A549 (cell line): ENCODE measurements around the gene SMIM44. TPM values are rescaled to one million over a fixed set of nuclear protein-coding genes. Genes with fewer than 3 reads are reported as not detected.
A peak's percentile ranks its signal among the peaks of the same experiment; 100 is the strongest.

Experiments used
- ATAC-seq, 2 experiments: fragments of 200-7000 bp in 1 of 2; fragments of >200 bp in 1 of 2; cut with Nextera tagmentation in 1 of 2; cut with Tn5 transposase in 1 of 2; 3 replicates each; pipeline versions ENCODE4 v1.8.0 to v1.9.1; 2018 to 2020; ENCODE audit warnings: mild to moderate bottlenecking in 1 of 2, moderate library complexity in 1 of 2
- CTCF ChIA-PET: fragments of 300-600 bp; sonication (Branson Sonifier 250); formaldehyde crosslinking; extraction: SDS; loops from one replicate; lab custom pipeline; 2021; ENCODE audit warnings: antibody characterized with exemption, inconsistent platforms; lab: Yijun Ruan, JAX
- POLR2A ChIA-PET: fragments of 350-600 bp; formaldehyde crosslinking; extraction: SDS; loops from one replicate; lab custom pipeline; 2021; ENCODE audit warnings: antibody characterized with exemption, inconsistent platforms; lab: Yijun Ruan, JAX
- DNase-seq, 2 experiments: peaks; one replicate each; pipeline versions ENCODE4 v3.0.0 to v3.0.0-alpha.2; 2011 to 2016; ENCODE audit warnings: low read depth in 1 of 2, low spot score in 1 of 2
- FAIRE-seq: peaks from 2 replicates; lab custom pipeline; 2011; peaks lifted over from hg19 to GRCh38; lab: Jason Lieb, UNC
- H3K27ac ChIP-seq, 2 experiments: fragments of >200 bp; sonication (Bioruptor Twin); formaldehyde crosslinking; 3 replicates each; pipeline ENCODE4 v1.5.1; 2016 to 2017
- H3K4me1 ChIP-seq: fragments of >200 bp; sonication (Bioruptor Twin); formaldehyde crosslinking; 3 replicates; pipeline ENCODE4 v1.6.1; 2016
- H3K4me2 ChIP-seq: fragments of >200 bp; sonication (Bioruptor Twin); formaldehyde crosslinking; 3 replicates; pipeline ENCODE4 v1.6.1; 2016
- H3K4me3 ChIP-seq: fragments of >200 bp; sonication (Bioruptor Twin); formaldehyde crosslinking; 3 replicates; pipeline ENCODE4 v1.5.1; 2016
- H3K9me3 ChIP-seq: fragments of >200 bp; sonication (Bioruptor Twin); formaldehyde crosslinking; 3 replicates; pipeline ENCODE4 v1.6.1; 2016
- CEBPB ChIP-seq, 2 experiments: fragments of >200 bp in 1 of 2; sonication (Bioruptor Twin) in 1 of 2; formaldehyde crosslinking in 1 of 2; IDR thresholded peaks; 2 replicates each; pipeline ENCODE4 v1.6.1; 2012 to 2016
- EP300 ChIP-seq, 2 experiments: fragments of >200 bp; sonication (Bioruptor Twin); formaldehyde crosslinking; IDR thresholded peaks; 2 replicates in 1 of 2; 3 replicates in 1 of 2; pipeline ENCODE4 v1.6.1; 2016 to 2017
- ESRRA ChIP-seq: fragments of 150-350 bp; IDR thresholded peaks from 2 replicates; pipeline ENCODE4 v1.6.1; 2014; ENCODE audit warnings: mild to moderate bottlenecking, low read length, borderline replicate concordance
- FOXS1 ChIP-seq: fragments of 250-450 bp; sonication (Bioruptor Pico); IDR thresholded peaks from 2 replicates; pipeline ENCODE4 v1.5.0; 2020; ENCODE audit warnings: mild to moderate bottlenecking, moderate library complexity
- HES2 ChIP-seq: fragments of >200 bp; sonication (Bioruptor Twin); formaldehyde crosslinking; IDR thresholded peaks from 2 replicates; pipeline ENCODE4 v1.6.1; 2016
- HOXA7 ChIP-seq: fragments of 250-450 bp; sonication (Bioruptor Pico); IDR thresholded peaks from 2 replicates; pipeline ENCODE4 v1.5.0; 2020; ENCODE audit warnings: mild to moderate bottlenecking, moderate library complexity
- KDM1A ChIP-seq: fragments of 200-600 bp; sonication (generic); IDR thresholded peaks from 2 replicates; pipeline ENCODE4 v1.6.1; 2016; ENCODE audit warnings: low read depth, mild to moderate bottlenecking
- KDM5A ChIP-seq: fragments of 200-600 bp; sonication (generic); IDR thresholded peaks from 2 replicates; pipeline ENCODE4 v1.6.1; 2016; ENCODE audit warnings: antibody characterized with exemption, mild to moderate bottlenecking
- MAFK ChIP-seq: fragments of 450-650 bp; IDR thresholded peaks from 2 replicates; pipeline ENCODE4 v1.6.1; 2014; ENCODE audit not compliant: partially characterized antibody
- MYC ChIP-seq: IDR thresholded peaks from 2 replicates; pipeline ENCODE4 v1.6.1; 2012; ENCODE audit warnings: mild to moderate bottlenecking, inconsistent platforms, low read length, improper control_type of control experiment, borderline replicate concordance
- NPAS2 ChIP-seq: fragments of 250-450 bp; sonication (Bioruptor Pico); IDR thresholded peaks from 2 replicates; pipeline ENCODE4 v1.8.0; 2022; ENCODE audit warnings: mild to moderate bottlenecking, moderate library complexity, borderline replicate concordance
- POLR2AphosphoS2 ChIP-seq: conservative IDR thresholded peaks from 2 replicates; pipeline ENCODE4 v1.6.1; 2012; ENCODE audit warnings: low read length, improper control_type of control experiment, inconsistent platforms
- RCOR1 ChIP-seq: fragments of 150-350 bp; IDR thresholded peaks from 2 replicates; pipeline ENCODE4 v1.6.1; 2014; ENCODE audit warnings: antibody characterized with exemption, low read length, low read depth
- RFX5 ChIP-seq: fragments of 450-650 bp; IDR thresholded peaks from 2 replicates; pipeline ENCODE4 v1.7.1; 2014; ENCODE audit warnings: antibody characterized with exemption, mild to moderate bottlenecking, moderate library complexity
- SMC3 ChIP-seq: fragments of >200 bp; sonication (Bioruptor Twin); formaldehyde crosslinking; IDR thresholded peaks from 3 replicates; pipeline ENCODE4 v1.6.1; 2018; ENCODE audit warnings: inconsistent platforms
- SREBF2 ChIP-seq: fragments of 450-650 bp; IDR thresholded peaks from 2 replicates; pipeline ENCODE4 v1.6.1; 2014; ENCODE audit warnings: mild to moderate bottlenecking, moderate library complexity
- ZFP36 ChIP-seq: fragments of 450-650 bp; IDR thresholded peaks from 2 replicates; pipeline ENCODE4 v1.6.1; 2014; ENCODE audit warnings: borderline replicate concordance; ENCODE audit not compliant: partially characterized antibody
- WGBS: methylation state at CpG from one replicate; pipeline ENCODE4 v1.1.6; 2017; ENCODE audit errors: missing lambda C conversion rate; 5-methylcytosine and 5-hydroxymethylcytosine counted together
- polyA plus RNA-seq, 4 experiments: library from polyadenylated mRNA; depleted of rRNA in 3 of 4; stranded (reverse); fragments of >200 nt; fragmentation: RNase III in 1 of 4; extraction: RNeasy Plus Mini Kit Qiagen cat#74134 plus additional on column Dnase treatment in 1 of 4; gene quantifications; 2 replicates in 3 of 4; 3 replicates in 1 of 4; pipeline ENCODE4 v1.2.3, GENCODE V29; 2011 to 2017

The SMIM44 gene
- polyA plus RNA-seq, 2 of the 4 experiments (the other 2 are of a cell fraction): not detected

DNA sequence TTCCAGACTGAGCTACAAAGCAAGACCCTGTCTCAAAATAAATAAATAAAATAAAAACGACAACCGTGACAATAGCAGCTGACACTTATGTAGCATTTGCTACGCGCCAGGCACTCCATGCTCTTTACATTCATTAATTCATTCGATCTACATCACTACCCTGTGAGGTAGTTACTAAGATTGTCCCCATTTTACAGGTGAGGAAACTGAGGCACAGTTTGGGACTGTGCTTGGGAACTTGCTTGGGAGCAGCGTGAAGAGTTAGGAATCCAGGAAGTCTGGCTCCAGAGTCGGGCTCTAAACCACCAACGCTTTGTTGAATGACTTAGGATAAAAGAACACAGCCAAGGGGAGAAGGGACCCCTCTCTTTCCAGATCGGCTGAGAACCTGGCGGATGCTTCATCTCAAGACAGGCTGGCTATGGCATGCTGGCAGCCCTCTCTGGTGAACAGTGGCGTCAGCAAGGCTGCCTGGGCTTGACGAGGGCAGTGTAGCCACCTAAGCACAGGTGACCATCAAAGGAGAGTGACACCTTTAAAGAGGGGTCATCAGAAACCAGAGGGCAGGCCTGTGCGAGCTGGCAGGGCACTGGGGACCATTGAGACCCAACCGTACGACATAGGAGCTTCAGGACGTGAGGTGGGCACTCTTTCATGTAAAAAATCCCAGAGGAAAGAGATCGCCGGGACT lies 16.6 kb upstream of the SMIM44 start:
- FAIRE-seq: no peak
- TF ChIP-seq KDM1A: 0 out of 2 replicates have a peak, but pooled peaks have one; percentile 46
- no peak for TF ChIP-seq RCOR1
- TF ChIP-seq, all 56 proteins: peak for 1
- Histone ChIP-seq H3K4me3 (peak overlapping the region; percentile 93), H3K27ac (peak overlapping the region; percentile 96 to 99), H3K9me3 (no peaks in the 10 kb centered on the region), H3K4me2 (peak overlapping the region; percentile 99), H3K4me1 (peaks cover 10% of the 10 kb centered on the region; the same call in 2 of the 3 replicates)
- 30% methylated on average over 16 of the region's 18 CpGs for WGBS
- ChIA-PET POLR2A (no interaction called here), CTCF (interaction anchor here (1.1 to 5.2 kb wide), 3 partner anchors 10 to 195 kb away, joined by 3 to 32 read pairs (median 4); partner anchors contain the start of gene SMIM44)
- ATAC-seq (peak; percentile 35 to 47; a peak in 5 of 6 replicates), DNase-seq (no peak)

GRCh38 chr19:3497757-3498520 lies 14.7 kb upstream of the SMIM44 start:
- TF ChIP-seq CEBPB (IDR thresholded peaks at IDR 0.05) (no peak), RFX5 (no peak), HES2 (no peak), FOXS1 (no peak)
- H3K4me3 ChIP-seq: no peak overlapping the region
- DNase-seq (no peak), ATAC-seq (no peak), FAIRE-seq (no peak)
- WGBS: 94% methylated on average over 5 of the region's 5 CpGs
- no peak overlapping the region for H3K27ac ChIP-seq
- H3K4me1 ChIP-seq: peaks cover 8% of the 10 kb centered on the region; the same call in 1 of the 3 replicates
- ChIA-PET POLR2A (no interaction called here), CTCF (interaction anchor here (0.6 to 5.2 kb wide), 3 partner anchors 12 to 198 kb away, joined by 3 to 32 read pairs (median 9); partner anchors contain the start of gene SMIM44)
- H3K4me2 ChIP-seq: no peak overlapping the region
- no peaks in the 10 kb centered on the region for H3K9me3 ChIP-seq

DNA sequence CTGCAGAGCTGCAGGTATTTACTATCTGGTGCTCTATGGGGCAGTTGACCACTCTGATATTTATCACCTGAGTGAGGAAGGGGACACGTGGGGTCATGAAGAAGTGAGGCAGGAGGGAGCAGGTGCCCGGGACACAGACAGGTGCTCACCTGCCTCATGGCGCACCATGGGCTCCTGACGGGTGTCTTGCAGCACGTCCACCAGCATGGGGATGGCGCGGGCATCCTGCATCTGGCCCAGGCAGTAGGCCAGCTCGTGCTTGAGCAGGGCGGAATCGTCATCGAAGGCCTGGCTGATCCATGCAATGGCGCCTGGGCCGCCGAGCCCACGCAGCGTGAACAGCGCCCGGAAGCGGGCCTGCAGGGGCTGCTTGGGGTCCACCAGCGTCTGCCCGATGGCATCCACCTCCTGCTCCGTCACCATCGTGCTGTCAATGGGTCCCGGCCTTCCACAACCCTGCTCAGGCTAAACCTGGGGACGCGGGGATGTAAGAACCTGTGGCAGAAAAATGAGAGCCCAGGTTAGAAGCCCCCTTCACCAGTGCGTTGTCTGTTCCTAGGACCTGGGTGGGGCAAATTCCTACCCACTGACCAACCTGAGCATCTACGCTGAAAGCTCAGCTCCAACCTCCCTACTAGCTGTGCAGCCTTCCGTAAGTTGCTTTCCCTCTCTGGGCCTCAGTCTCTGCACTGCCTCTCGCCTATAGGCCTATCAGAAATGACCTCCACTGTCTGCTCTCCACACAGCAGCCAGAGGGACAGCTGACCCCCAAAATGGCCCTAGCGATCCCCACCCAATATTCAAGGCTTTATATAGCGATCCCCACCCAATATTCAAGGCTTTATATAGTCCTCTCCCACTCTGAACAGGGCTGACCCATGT lies 13.4 kb upstream of the SMIM44 start:
- no peak for TF ChIP-seq POLR2AphosphoS2
- TF ChIP-seq NPAS2 (CRISPR knock-in tag): no peak
- no peak for TF ChIP-seq SREBF2
- no peak for TF ChIP-seq KDM1A
- no peak for TF ChIP-seq SMC3
- TF ChIP-seq ESRRA: no peak
- TF ChIP-seq MAFK: no peak
- TF ChIP-seq ZFP36: peak; percentile 13
- no peak for TF ChIP-seq KDM5A
- FAIRE-seq (no peak), DNase-seq (no peak), ATAC-seq (no peak)
- 95% methylated on average over 15 of the region's 32 CpGs for WGBS
- Histone ChIP-seq H3K9me3 (no peaks in the 10 kb centered on the region), H3K4me1 (peaks cover 8% of the 10 kb centered on the region; the same call in 1 of the 3 replicates), H3K4me2 (no peak overlapping the region), H3K27ac (no peak overlapping the region), H3K4me3 (no peak overlapping the region)
- CTCF ChIA-PET: interaction anchor here (1.9 to 5.2 kb wide), 2 partner anchors 11 to 24 kb away, joined by 9 to 32 read pairs; partner anchors contain the start of gene SMIM44
- POLR2A ChIA-PET: no interaction called here

- Histone ChIP-seq H3K4me1 (peaks cover 6% of the 10 kb centered on the region; the same call in 1 of the 3 replicates), H3K27ac (no peak overlapping the region)
- POLR2A ChIA-PET: no interaction called here
- peak in 1 of 2 experiments; percentile 18; a peak in 1 of 6 replicates for ATAC-seq
- TF ChIP-seq MYC (no peak), EP300 (IDR thresholded peaks at IDR 0.05) (no peak), HOXA7 (CRISPR knock-in tag) (no peak)
- TF ChIP-seq, all 56 proteins: peak for 0
- DNase-seq: no peak
- Histone ChIP-seq H3K4me2 (no peak overlapping the region), H3K9me3 (no peaks in the 10 kb centered on the region), H3K4me3 (no peak overlapping the region)
- CTCF ChIA-PET: interaction anchor here (1.1 to 5.0 kb wide), 4 partner anchors 9 to 168 kb away, joined by 4 to 27 read pairs (median 8); no protein-coding TSS in a partner anchor
- no peak for FAIRE-seq
- 95% methylated on average over 17 of the region's 18 CpGs for WGBS
Measured at GRCh38 chr19:3494559-3494958, 11.3 kb upstream of the SMIM44 start.
